NCI-H187 (cell line): Measurements from ENCODE around the gene CYSRT1.
A peak's percentile ranks its signal among the peaks of the same experiment; 100 is the strongest.

ENCODE experiments used
- DNase-seq, 2 experiments: peaks; one replicate each; lab custom pipeline; 2025; lab: John Stamatoyannopoulos, UW

The CYSRT1 gene

DNA sequence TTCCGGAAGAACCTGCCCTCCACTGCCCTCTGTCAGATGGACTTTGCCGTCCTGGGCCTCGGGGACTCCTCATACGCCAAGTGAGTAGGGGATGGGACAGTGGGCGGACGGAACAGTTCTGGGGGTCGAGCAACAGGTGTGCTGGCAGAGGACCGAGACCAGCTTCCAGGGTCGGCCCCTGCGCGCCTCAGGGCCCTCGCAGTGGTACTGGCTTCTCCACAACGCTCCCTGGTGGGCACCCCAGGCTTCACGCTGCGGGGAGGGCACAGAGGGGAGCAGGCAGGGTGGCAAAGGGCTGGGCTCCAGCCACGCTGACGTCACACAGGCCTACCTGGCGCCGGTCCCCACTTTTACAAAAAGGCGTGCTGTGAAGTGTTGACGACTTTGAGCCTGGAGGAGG is 12.5 kb upstream of the CYSRT1 start:
- no peak for DNase-seq

DNA sequence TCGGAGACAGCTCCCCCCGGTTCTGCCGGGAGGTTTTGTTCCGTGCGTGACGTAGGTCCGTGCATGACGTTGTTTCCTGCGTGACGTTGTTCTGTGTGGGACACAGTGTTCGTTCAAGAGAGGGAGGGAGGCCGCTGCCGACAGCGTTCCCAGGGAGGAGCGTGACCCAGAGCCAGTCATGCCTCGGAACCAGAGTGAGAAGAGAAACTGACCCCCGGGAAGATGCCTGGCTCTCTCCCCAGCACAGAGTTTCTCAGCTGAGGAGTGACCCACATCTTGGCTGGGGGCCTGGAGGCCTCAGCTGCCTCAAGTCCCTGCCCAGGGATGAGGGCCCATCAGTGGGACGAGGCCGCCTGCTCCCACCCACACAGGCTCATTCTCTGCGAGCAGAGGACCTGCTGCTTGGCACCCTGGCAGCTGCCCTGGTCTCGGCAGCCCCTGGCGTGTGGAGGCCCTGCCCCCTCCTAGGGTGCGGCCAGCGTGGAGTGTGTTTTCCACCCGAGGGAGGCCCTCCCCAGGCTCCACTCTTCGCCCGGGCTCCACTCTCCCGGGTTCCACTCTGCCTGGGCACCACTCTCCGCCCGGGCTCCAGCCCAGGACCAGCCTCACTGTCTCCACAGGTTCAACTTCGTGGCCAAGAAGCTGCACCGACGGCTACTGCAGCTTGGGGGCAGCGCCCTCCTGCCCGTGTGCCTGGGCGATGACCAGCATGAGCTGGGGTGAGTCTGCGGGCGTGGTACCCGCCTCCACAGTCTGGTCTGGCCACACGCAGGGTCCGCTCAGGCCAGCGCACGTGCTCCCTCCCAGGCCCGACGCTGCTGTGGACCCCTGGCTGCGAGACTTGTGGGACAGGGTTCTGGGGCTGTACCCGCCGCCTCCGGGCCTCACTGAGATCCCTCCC is 11.6 kb upstream of the CYSRT1 start:
- DNase-seq = no peak

DNA sequence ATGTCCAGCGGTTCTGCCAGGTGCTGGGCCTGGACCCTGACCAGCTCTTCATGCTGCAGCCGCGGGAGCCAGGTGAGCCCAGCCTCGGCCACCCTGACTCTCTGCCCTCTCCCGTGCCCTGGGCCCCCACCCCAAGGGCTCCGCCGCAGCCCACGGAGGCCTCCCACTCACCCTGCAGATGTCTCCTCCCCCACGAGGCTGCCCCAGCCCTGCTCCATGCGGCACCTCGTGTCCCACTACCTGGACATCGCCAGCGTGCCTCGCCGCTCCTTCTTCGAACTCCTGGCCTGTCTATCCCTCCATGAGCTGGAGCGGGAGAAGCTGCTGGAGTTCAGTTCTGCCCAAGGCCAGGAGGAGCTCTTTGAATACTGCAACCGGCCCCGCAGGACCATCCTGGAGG is 10.4 kb upstream of the CYSRT1 start:
- DNase-seq = no peak

DNA sequence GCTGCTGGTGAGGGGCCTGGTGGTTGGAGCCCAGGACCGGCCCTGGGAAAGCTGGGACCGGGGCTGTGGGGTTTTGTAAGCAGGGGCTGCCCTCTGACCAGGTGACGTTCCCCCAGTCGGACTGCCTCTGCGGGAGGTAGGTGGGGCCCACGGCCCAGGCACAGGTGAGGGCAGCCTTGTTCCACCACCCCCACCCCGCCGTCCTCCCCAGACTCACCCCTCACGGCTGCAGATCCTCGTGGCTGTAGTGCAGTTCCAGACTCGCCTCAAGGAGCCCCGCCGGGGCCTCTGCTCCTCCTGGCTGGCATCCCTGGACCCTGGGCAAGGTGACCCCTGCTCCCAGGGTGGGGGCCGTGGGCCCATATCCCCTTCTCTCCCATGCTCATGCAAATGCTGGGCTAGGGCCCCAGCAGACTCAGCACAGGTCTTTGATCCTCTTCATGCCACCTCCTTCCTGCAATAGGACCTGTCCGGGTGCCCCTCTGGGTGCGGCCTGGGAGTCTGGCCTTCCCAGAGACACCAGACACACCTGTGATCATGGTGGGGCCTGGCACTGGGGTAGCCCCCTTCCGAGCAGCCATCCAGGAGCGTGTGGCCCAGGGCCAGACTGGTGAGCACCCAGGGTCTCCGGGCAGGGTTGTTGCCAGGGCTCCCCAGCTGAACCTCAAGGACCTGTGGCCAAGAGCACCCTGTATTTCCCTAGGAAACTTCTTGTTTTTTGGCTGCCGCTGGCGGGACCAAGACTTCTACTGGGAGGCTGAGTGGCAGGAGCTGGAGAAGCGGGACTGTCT is 9.6 kb upstream of the CYSRT1 start:
- DNase-seq = no peak

DNA sequence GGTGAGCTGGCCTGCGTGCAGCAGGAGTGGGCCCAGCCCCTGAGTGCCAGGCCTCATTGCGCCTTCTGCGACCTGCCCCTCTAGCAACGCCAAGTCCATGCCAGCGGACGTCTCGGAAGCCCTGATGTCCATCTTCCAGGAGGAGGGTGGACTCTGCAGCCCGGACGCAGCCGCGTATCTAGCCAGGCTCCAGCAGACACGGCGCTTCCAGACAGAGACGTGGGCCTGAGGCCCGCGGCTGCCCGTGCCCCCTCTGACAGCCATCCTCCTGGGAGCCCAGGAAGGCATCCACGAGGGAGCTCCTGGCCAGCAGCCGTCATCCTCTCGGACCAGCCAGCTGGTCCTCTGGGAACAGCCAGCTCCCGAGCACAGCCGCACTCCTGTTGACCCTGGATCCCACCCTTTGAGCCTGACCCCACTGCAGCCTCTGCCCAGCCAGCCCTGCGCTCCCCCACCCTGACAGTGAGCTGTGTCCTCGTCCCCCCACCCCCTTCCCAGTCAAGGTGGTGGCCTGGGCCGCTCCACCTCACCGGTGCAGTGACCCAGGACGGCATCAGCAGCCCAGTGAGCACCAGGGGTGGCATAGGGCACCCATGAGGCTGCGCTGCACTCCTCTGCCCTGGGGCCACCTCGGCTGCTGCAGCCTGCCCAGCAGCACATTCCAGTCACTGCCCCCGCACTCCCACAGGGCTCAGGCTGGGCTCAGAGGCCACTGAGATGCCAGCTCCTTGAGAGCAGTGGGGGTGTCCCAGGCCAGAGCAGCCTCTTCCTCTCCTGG is 8.6 kb upstream of the CYSRT1 start:
- DNase-seq = no peak

DNA sequence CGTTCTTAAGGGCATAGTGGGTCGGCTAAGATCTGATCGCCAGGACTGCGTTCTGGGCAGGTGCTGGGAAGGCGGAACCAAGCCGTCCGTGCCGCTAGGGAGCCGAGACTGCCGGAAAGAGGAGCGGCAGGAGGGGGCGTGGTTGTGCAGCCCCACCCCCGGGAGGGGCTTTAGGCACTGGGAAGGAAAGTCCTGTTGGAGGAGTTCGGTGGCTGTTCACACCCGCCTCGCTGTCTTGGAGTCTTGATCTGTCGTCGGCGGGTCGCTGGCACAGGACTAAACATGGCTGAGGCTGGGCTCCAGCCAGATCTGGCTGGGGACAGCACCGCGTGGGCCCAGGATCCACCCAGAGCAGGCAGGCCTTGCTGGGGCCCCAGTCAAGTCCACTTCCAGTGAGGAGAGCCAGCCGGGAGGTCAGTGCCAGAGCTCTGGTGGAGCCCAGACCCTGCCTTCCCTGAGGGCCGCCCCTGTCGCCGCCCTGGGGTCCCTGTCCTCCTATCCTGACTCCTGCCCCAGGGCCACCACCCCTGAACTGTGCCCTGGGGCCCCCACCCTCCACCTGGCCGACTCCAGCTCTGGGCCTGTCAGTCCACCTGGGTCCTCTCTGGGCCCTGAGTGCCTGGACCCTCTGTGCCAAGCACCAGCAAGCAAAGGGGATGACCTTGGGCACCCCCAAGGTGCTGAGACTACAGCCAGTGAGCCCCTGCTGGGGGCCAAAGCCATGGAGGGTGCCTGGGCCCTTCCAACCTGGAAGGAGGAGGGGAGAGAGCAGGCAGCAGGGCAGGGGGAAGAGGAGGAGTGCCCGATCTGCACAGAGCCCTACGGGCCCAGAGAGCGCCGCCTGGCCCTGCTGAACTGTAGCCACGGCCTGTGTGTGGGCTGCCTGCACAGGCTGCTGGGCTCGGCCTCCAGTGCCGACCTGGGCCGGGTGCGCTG is 7.4 kb upstream of the CYSRT1 start:
- peak; percentile 3 to 30 for DNase-seq

DNA sequence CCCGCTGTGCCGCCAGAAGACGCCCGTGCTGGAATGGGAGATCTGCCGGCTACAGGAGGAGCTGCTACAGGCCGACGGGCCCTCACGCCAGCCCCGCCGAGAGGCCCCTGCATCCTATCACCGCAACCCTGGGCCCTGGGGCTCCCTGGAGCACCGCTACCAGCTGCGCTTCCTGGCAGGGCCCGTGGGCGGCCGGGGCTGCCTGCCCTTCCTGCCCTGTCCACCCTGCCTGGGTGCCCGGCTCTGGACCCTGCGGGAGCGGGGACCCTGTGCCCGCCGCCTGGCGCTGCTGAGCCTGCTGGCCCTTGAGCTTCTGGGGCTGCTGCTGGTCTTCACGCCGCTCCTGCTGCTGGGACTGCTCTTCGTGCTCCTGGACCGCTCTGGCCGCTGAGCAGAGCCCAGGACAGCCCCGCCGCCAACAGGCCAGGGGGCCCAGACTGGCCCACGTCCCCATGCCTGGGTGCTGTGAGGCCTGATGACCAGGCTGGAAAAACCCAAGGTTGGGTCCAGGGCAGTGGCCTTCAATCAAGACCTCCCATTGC is 6.7 kb upstream of the CYSRT1 start:
- DNase-seq = no peak

DNA sequence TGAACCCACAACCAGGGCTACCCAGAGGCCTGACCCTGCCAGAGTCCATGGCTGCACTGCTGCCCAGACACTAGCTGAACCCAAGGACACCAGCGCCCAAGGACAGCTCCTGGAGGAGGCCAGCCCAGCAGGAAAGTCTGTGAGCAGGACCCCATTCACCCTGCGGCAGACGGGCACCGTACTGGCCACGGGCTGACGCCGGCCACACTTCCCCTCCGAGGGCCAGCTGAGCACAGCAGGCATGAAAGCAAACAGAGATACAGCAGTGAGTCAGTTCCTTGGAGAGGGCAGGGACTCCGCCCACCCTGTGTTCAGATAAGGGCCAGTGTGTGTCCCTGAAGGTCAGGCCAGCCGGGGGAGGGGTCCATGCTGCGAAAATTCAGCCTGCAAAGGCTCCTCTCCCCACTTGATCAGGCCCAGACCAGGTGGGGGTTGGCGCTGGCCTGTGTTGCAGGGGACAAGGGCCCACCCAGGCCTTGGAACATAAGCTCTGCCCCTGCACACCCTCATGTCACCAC is 6.2 kb upstream of the CYSRT1 start:
- no peak for DNase-seq

DNA sequence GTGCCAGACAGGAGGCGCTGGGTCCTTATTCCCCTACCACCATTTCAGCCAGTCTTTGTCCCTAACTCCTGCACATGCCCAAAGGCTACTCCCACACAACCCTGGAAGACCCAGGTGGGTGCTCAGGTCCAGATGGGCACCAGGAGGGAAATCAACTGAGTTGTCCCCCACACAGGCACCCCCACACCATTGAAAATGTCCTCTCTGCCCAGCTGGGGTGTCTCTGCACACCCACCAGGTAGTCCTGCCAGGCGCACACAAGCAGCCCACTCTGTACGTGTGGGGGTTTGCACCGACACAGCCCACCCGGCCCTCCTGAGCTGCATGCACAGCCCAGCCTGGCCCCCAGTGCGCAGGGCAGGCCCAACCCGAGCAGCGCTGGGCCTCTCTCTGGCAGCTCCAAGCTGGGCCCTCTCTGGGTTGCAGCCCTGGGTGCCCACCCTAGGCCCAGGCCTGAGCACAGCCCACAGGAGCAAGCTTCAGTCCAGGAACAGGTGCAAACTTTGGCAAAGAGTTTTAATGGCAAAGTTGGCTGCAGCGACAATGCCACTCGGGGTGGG is 5.1 kb upstream of the CYSRT1 start:
- DNase-seq = no peak

DNA sequence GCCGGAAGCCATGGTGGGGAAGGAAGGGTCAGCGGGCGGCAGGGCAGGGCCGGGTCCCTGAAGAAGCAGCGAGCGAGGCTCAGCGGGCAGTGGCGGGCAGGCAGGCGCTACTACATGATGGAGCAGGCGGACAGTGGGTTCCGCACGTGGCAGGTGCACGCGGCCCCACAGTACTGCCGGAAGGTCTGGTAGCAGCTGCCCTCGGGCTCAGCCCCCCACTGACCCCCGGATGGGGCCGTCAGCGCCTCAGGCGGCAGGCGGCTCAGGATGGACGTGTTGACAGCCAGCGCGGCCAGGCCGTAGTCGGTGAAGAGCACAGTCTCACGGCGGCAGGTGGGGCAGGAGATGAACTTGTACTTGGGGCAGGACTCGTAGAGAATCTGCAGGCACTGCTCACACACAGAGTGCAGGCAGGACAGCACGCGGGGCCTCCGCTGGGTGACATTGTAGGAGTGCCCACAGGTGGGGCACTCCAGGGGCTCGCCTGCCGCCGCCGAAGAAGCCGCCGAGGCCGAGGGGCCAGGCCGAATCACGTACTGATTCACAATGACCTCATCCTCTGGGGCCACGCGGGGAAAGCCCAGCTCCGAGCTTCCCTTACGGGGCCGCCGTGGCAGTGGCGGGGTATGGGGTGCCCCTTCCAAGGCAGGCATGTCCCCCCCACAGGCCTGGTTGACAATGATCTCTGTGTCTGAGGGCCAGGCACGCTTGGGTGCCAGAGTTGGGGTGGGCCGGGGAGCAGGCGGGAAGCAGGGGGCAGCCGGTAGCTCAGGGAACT is 4.5 kb upstream of the CYSRT1 start:
- no peak for DNase-seq

DNA sequence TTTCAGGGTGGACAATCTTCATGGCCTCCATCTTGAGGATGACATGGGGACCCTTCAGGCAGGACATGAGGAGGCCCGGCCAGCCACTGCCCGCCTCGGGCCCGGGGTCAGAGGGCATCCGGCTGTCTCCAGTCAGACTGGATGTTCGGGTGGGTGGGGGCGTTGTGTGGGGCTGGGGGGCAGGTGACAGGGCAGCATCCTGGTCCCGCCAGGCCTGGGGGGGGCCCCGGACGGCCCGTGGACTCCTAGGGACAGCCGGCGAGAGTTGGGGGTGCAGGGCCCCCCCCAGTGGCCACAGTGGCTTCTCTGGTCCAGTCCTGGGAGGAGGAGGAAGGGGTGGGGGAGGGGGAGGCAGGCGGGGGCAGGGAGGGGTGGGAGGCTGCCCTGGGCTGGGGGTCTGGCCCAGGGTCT is 3.9 kb upstream of the CYSRT1 start:
- DNase-seq = no peak

DNA sequence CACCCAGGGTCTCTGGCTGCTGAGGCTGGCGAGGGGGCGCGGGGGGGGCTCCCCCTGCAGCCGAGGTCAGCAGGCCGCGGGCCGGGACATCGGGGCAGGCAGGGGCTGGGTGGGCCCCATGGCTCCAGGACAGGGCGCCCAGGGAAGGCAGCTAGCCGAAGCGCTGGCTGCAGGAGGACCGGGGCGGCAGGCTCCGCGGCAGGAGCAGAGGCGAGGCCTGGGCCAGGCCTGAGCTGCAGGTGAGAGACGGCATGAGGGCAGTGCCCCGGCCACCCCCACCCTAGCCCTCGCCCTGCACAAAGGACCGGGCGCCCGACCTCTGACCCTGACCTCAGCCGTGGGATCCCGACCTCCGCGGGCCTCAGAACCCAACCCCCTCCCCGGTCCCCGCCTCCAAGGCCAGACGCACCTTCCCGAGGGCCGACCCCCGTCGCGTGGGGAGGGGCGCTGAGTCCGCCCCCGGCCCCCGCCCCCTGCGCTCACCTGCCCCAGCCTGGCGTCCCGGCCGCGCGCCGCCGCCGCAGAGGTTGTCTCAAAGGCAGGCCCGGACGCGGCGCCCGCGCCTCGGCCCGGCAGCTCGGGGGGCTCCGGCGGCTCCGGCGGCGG is 3.4 kb upstream of the CYSRT1 start:
- DNase-seq = no peak

DNA sequence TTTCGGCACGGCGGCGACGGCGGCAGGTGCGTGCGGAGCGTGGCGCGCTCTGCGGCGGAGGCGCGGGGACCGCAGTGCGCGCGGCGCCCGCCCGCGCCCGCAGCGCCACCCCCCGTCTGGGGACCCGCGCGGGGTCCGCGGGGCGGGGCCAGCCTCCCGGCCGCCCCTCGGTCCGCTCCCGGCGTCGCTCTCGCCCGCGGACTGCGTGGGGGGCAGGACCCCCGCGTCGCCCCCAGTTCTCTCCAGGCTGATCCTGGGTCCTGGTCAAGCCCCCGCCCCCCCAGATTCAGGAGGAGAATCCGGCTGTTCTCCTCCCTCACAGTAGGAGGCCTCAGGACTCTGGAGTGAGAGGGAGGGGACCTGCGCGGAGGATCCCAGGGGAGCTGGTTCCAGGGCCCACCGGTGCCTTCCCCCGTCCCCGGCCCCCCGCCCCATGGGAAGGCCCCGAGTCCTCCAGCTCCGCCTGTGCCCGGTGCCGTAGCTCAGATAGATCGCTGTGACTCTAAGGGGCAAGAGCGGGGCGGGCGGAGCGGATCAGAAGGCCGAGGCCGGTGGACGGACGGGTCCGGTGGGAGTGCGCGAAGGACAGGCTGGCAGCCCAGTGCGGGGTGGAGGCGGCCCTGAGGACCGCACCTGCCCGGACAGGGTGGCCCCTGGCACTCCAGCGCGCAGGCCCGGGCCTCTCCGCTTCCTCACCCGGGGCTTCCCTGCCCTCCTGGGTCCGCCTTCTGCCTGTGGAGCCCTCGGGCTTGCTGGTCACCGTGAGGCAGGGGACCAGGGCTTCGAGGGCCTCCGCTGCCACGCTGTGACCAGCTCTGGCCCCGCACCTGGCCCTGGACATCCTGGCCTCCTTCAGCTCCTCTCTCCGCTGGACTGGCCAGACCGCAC is 2.5 kb upstream of the CYSRT1 start, which contains the start of gene RNF208:
Gene RNF208 (minus strand): TSS at position 51 of the 888 bp plus-strand sequence. CDS start 1,028 bp downstream, outside the sequence.
- DNase-seq = no peak

DNA sequence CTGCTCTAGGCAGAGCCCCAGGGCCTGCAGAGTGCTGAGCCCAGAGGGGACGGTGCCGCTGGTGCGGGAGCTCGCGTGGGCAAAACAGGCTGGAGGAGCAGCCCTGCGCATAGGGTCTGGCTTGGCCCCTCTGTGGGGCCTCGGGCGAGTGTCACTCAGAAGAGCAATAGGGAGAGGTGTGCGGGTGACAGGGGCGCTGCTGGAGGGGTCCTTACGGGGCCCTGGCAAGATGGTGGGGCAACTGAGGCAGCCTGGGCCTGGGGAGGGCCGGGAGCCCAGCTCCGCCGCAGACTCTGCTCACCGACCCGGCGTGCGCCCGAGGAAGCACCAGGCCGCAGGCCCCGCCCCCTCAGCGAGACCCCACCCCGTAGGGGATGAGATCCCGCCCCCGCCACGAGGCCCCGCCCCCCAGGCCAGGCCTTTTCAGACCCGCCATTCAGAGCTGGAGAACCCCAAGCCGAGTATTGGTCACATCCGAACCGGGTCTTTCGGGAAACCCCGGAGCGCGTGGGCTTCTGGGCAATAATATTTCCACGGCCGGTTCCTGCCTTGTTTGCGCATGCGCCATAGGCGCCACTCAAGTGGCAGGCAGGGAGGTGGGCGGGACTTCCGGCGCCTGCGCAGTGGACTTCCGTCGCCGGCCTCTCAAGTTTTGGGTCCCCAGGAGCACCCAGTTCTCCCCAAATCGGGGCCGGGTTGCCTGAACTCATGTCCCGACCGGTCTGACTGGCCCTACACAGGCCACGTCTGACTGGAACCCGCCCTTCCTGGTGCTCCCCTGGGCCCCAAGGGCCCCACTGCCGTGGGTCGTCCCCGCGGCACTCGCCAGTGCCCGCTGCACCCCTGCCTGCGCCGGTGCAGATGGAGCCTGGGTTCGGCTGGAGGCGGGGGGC is 1.6 kb upstream of the CYSRT1 start:
- DNase-seq = peak; percentile 77 to 78

DNA sequence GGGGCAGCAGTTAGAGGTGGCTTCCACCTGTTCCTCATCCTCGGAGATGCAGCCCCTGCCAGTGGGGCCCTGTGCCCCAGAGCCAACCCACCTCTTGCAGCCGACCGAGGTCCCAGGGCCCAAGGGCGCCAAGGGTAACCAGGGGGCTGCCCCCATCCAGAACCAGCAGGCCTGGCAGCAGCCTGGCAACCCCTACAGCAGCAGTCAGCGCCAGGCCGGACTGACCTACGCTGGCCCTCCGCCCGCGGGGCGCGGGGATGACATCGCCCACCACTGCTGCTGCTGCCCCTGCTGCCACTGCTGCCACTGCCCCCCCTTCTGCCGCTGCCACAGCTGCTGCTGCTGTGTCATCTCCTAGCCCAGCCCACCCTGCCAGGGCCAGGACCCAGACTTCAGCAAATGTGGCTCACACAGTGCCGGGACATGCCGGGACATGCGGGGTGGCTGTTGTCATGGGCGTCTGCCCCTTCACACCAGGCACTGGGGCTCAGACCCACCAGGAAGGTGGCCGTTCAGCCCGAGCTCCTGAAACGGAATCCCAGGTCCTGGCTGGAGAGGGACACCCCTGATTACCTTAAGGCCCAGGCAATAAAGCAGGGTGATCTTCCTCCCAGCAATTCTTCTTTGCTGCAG is 841 bp downstream of the CYSRT1 start:
- no peak for DNase-seq

DNA sequence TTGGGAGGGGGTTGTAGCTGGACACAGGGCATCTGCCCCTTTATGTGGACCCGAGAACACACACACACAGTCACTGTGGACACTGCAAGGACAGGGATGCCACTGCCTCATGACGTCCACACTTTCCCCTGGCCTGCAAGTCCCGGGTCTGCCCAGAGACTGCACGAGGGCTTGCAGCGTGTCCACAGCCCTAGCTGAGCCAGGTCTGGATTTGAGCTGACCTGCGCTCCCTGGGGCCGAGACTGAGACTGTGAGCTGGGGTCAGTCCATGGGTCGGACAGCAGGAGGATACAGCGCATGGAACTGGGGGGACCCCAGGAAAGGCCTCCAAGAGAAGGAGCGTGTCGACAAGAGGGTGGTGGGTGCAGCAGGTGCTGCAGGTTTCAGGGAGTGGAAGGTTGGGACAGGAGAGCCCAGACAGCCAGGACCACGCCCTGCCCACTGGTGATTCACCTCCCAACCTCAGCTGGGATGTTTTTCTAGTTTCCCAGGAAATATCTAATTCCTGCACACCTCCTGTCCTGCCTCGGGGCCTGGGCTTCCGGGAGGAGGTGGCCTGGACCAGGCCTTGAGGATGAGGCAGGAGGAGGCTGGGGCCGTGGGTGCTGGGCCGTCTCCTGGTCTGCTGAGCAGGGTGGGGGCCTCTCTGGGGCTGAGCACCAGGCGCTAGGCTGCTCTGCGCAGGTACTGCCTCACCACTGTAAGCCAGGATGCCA is 1.5 kb downstream of the CYSRT1 start:
- no peak for DNase-seq
